Measurements from ENCODE around the gene ARID1B.
"Not testable (repeated sequence)": the region's sequence is repeated elsewhere in the genome, so short reads cannot be mapped to it uniquely, and the experiment has no call there.

Gene ARID1B

DNA sequence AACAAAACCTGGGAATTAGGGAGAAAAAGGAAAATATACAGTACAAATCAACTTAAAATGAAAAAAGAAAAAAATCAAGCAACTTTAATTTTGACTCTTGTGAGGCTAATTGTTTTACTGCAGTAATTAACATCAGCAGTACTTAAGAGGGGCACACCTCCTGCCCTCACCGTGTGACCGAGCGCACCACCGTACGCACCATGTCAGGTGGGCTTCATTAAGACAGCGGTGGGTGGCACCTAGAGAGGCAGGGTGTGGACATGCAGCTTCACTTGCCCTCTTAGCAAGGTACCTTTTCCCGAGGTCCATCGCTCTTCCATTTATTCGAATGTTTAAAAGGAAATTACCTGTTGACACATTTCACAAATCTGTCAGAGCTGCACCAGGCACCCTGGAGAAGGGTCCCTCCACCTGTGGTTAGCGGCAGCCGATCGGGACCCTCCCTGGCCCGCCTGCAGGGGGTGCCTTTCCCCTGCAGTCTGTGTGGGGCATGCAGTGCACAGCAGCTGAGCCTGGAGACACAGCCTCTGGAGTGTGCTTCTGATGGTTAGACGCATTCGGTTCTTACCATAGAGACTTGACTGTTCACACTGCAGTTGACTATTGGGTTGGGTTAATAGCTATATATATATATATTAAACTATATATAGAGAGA is 362.0 kb downstream of the ARID1B start:
- Histone ChIP-seq H3K4me3 (ENCODE audit: insufficient read depth, low read depth, low read length) (no peak overlapping the region), H3K27ac (ENCODE audit: insufficient read depth, low read depth, low read length, poor library complexity, severe bottlenecking) (no peak overlapping the region), H3K4me1 (ENCODE audit: control insufficient read depth, insufficient read depth, low read length) (peaks cover 3% of the 10 kb centered on the region), H3K36me3 (ENCODE audit: control insufficient read depth, insufficient read depth, low read length) (peaks cover 3% of the 10 kb centered on the region), H3K9me3 (ENCODE audit: control insufficient read depth, low read length) (no peaks in the 10 kb centered on the region), H3K27me3 (ENCODE audit: control insufficient read depth, insufficient read depth, low read length, poor library complexity, severe bottlenecking) (no peaks in the 10 kb centered on the region)
- WGBS, 2 experiments = 89 to 90% methylated on average over 13 of the region's 15 CpGs

DNA sequence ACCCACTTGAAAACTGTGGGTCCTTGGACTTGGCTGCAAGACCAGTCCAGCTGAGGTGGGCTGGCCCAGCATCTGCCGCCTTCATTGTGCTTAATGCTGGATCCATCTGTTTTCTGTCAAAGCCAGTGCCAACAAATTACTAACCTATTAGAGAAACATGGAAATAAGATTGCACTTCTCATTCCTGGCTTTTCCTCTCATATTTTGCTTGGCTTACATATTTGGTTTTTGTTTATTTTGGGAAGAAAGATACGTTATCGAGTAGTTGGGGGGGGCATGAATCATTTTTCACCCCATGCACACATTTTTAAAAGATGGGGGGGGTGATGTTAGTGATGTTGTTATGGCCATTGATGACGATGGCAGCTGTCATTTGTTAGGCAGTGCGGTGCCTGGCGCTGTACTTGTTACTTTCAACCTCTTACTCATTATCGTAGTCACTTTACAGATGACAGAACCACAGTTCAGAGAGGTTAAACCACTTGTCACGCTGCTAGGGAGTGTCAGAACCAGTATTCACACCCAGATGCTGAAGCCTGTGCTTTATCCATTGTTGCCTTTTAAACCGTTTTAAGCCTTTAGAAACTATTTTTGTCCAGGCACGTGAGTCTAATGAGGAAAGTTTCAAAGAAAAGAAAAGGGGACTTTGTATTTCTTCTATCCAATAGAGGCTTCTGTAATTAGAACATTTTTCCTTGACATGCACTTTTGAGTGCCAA is 366.2 kb downstream of the ARID1B start:
- WGBS, 2 experiments = 88 to 91% methylated on average over 8 to 10 of the region's 10 CpGs
- no peak overlapping the region for H3K4me3 ChIP-seq (ENCODE audit: insufficient read depth, low read depth, low read length)
- no peaks in the 10 kb centered on the region for H3K36me3 ChIP-seq (ENCODE audit: control insufficient read depth, insufficient read depth, low read length)
- H3K27ac ChIP-seq (ENCODE audit: insufficient read depth, low read depth, low read length, poor library complexity, severe bottlenecking) = peak overlapping the region; percentile 9
- peaks cover 13% of the 10 kb centered on the region for H3K4me1 ChIP-seq (ENCODE audit: control insufficient read depth, insufficient read depth, low read length)
- H3K27me3 ChIP-seq (ENCODE audit: control insufficient read depth, insufficient read depth, low read length, poor library complexity, severe bottlenecking) = no peaks in the 10 kb centered on the region
- H3K9me3 ChIP-seq (ENCODE audit: control insufficient read depth, low read length) = no peaks in the 10 kb centered on the region

DNA sequence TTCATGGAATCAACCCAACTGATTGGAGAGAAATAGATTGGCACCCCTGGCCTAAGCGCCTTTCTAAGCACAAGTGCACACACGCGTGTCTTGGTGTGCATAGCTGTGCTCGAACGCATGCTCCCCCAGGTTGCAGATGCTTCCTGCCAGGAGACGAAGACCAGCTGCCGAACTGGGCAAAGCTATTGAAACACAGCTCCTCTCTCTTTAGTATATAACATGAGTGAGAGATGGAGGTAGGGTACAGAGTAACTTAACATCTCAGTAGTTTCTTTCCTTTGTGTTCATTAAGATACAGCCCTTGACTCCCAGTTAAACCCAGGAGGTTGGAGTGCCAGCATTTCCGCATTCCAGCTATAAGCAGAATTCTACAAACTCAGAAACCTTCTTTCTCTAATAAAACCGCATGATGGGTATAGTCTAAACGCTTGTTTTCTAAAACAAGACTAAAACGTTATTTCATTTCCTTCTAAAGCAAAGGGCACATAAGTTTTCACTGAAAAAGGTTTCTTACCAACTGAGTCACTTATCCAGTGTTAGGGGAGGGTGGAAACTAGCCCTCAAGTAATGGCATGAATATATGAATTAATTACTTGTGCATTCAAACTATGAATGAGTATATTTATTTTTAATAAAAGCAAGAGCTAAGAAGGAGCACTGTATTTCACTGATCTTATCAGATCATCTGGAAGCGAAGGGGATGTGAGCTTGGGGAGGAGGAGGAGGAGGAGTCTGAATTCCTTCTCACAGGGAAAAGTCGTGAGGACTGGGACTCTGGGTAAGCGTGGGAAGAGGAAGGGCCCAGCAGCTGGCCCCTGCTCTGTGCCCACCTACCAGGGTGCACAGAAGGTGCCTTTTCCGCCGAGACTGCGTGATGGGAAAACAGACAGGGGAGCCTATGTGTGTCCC is 367.0 kb downstream of the ARID1B start:
- WGBS, 2 experiments = 86 to 87% methylated on average over 17 of the region's 17 CpGs
- Histone ChIP-seq H3K4me1 (ENCODE audit: control insufficient read depth, insufficient read depth, low read length) (peaks cover 13% of the 10 kb centered on the region), H3K27me3 (ENCODE audit: control insufficient read depth, insufficient read depth, low read length, poor library complexity, severe bottlenecking) (no peaks in the 10 kb centered on the region), H3K9me3 (ENCODE audit: control insufficient read depth, low read length) (no peaks in the 10 kb centered on the region), H3K4me3 (ENCODE audit: insufficient read depth, low read depth, low read length) (no peak overlapping the region), H3K36me3 (ENCODE audit: control insufficient read depth, insufficient read depth, low read length) (peaks cover 2% of the 10 kb centered on the region), H3K27ac (ENCODE audit: insufficient read depth, low read depth, low read length, poor library complexity, severe bottlenecking) (peak overlapping the region; percentile 29)

DNA sequence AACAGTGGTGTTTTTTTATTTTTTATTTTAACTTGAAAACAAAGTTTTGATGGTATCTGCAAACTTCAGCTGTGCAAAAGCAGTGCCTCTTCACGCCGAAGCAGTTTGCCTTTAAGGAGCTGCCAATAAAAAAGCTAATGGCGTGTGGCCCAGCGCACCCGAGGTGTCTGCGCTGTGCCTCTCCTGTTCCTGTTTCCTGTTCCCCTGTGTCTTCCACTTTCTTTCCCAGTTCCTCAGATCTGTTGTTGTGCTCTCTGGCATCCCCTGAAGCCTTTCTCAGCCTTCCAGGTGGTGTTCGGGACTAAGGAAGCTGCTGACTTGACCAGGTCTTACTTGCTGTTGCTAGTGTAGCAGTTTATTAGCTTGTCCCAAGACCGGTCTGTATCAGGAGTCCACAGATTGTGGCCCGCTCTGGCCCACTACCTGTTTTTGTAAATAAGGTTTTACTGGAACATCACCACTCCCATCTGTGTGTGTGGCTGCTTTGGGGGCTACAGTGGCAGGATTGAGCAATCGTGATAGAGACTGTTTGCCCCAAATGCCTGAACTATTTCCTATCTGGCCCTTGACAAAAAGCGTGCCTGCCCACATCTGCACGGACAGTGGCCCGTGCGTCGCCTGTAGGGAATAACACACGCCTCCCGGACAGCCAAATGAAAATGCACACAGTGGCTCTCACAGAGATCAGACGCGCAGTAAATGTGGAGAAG is 367.8 kb downstream of the ARID1B start:
- no peaks in the 10 kb centered on the region for H3K9me3 ChIP-seq (ENCODE audit: control insufficient read depth, low read length)
- H3K4me3 ChIP-seq (ENCODE audit: insufficient read depth, low read depth, low read length) = no peak overlapping the region
- no peaks in the 10 kb centered on the region for H3K27me3 ChIP-seq (ENCODE audit: control insufficient read depth, insufficient read depth, low read length, poor library complexity, severe bottlenecking)
- peaks cover 4% of the 10 kb centered on the region for H3K36me3 ChIP-seq (ENCODE audit: control insufficient read depth, insufficient read depth, low read length)
- H3K27ac ChIP-seq (ENCODE audit: insufficient read depth, low read depth, low read length, poor library complexity, severe bottlenecking) = no peak overlapping the region
- peaks cover 13% of the 10 kb centered on the region for H3K4me1 ChIP-seq (ENCODE audit: control insufficient read depth, insufficient read depth, low read length)
- WGBS, 2 experiments = 93 to 94% methylated on average over 19 of the region's 19 CpGs

DNA sequence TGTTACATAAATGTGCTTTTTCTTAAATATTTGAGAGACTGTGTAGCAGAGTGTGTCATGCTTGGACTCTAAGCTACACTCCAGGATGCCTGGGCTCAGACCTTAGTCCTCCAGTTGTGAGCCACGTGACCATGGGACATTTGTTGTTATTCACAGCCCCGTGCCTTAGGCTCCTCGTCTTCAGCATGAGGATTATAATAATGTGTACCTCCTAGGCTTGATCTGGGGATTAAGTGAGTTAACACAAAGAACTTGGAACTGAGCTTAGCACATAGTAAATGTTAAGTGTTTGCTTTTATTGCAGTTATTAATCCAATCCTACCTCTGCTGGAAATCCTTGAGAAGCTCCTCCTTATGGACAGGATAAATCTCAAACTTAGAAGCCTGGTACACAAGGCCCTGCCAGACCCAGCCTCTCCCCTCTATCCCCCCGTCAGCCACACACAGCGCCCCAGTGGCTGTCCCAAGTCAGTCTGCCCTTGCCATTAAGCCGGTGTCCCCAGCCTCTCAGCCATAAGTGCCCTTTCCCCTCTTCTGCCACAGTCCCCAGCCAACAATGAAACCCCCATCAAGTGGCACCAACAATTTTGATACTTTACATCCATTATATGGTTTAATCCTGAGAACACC is 368.6 kb downstream of the ARID1B start:
- Histone ChIP-seq H3K9me3 (ENCODE audit: control insufficient read depth, low read length) (no peaks in the 10 kb centered on the region), H3K27ac (ENCODE audit: insufficient read depth, low read depth, low read length, poor library complexity, severe bottlenecking) (no peak overlapping the region), H3K36me3 (ENCODE audit: control insufficient read depth, insufficient read depth, low read length) (peaks cover 12% of the 10 kb centered on the region), H3K27me3 (ENCODE audit: control insufficient read depth, insufficient read depth, low read length, poor library complexity, severe bottlenecking) (no peaks in the 10 kb centered on the region), H3K4me1 (ENCODE audit: control insufficient read depth, insufficient read depth, low read length) (peaks cover 13% of the 10 kb centered on the region), H3K4me3 (ENCODE audit: insufficient read depth, low read depth, low read length) (no peak overlapping the region)
- 78 to 79% methylated on average over 6 of the region's 6 CpGs for WGBS, 2 experiments

DNA sequence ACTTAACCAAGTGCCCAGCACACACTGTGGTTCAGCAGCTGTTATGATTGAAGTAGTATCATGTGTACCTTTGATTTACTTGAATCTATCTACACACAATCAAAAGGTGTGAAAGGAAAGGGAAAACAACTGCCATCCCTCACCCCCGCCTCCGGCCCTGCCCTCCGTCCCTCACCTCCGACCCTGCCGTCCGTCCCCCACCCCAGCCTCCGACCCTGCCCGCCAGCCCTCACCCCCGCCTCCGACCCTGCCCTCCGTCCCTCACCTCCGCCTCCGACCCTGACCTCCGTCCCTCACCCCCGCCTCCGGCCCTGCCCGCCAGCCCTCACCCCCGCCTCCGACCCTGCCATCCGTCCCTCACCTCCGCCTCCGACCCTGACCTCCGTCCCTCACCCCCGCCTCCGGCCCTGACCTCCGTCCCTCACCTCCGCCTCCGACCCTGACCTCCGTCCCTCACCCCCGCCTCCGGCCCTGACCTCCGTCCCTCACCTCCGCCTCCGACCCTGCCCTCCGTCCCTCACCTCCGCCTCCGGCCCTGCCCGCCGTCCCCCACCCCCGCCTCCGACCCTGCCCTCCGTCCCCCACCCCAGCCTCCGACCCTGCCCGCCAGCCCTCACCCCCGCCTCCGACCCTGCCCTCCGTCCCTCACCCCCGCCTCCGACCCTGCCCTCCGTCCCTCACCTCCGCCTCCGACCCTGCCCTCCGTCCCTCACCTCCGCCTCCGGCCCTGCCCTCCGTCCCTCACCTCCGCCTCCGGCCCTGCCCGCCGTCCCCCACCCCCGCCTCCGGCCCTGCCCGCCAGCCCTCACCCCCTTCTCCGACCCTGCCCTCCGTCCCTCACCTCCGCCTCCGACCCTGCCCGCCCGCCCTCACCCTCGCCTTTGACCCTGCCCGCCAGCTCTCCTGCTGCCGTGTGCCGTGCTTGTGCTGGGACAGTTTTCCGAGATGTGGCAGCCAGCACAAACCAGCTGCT is 370.2 kb downstream of the ARID1B start:
- H3K27ac ChIP-seq (ENCODE audit: insufficient read depth, low read depth, low read length, poor library complexity, severe bottlenecking); H3K9me3 ChIP-seq (ENCODE audit: control insufficient read depth, low read length); H3K4me3 ChIP-seq (ENCODE audit: insufficient read depth, low read depth, low read length); H3K27me3 ChIP-seq (ENCODE audit: control insufficient read depth, insufficient read depth, low read length, poor library complexity, severe bottlenecking): not testable (repeated sequence)
- Histone ChIP-seq H3K4me1 (ENCODE audit: control insufficient read depth, insufficient read depth, low read length) (peaks cover 13% of the 10 kb centered on the region), H3K36me3 (ENCODE audit: control insufficient read depth, insufficient read depth, low read length) (peaks cover 12% of the 10 kb centered on the region)
- WGBS, 2 experiments = 94 to 97% methylated on average over 54 to 67 of the region's 74 CpGs

DNA sequence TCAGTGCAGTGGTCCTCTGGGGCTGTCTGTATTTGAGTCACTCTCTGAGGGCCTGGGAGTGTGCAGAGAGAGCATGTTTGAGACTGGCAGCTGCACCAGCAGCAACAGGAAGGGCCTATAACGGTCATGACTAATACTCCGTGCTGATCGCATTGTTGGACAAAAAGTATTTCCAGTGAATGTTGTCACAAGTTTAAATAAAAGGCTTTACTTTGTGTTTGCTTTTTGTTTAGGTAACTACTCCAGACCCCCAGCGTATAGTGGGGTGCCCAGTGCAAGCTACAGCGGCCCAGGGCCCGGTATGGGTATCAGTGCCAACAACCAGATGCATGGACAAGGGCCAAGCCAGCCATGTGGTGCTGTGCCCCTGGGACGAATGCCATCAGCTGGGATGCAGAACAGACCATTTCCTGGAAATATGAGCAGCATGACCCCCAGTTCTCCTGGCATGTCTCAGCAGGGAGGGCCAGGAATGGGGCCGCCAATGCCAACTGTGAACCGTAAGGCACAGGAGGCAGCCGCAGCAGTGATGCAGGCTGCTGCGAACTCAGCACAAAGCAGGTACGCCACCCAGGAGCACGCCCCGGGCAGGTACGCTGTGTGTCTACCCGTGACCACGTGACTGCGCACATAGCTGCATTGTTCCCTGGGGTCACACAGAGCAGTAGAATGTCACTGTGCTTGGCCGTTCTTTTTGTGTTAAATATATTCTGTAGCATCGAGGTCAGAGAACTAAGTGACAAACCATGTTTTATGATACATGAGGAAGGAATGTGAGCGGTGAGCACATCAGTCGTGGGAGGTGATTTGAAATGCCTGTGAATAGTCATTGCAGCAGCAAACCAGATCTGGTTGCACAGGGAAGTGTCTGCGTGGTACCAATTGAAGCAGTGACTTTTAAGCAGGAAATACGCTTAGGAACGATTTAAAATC is 371.5 kb downstream of the ARID1B start:
- Histone ChIP-seq H3K27me3 (ENCODE audit: control insufficient read depth, insufficient read depth, low read length, poor library complexity, severe bottlenecking) (no peaks in the 10 kb centered on the region), H3K27ac (ENCODE audit: insufficient read depth, low read depth, low read length, poor library complexity, severe bottlenecking) (no peak overlapping the region), H3K36me3 (ENCODE audit: control insufficient read depth, insufficient read depth, low read length) (peaks cover 12% of the 10 kb centered on the region), H3K4me1 (ENCODE audit: control insufficient read depth, insufficient read depth, low read length) (peaks cover 13% of the 10 kb centered on the region), H3K9me3 (ENCODE audit: control insufficient read depth, low read length) (no peaks in the 10 kb centered on the region), H3K4me3 (ENCODE audit: insufficient read depth, low read depth, low read length) (no peak overlapping the region)
- WGBS, 2 experiments = 96 to 97% methylated on average over 25 of the region's 25 CpGs

DNA sequence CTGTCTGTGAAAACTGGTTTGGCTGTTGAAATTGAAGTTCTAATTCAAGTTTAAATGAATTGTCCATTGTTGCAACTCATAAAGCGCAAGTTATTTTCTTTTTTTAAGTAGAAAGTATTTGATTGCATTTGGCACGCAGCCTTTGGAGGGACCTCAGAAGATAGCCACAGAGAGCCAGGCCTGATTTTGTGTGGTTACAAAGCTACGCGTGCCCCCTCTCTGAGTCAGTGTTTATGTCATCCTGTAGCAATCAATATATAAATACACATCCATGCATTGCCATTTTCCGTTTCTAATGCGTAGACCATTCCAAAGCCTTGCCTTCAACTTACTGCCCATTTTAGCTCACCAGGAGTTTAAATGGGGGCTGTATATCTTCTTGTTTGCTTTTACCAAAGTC is 372.9 kb downstream of the ARID1B start:
- no peak overlapping the region for H3K4me3 ChIP-seq (ENCODE audit: insufficient read depth, low read depth, low read length)
- H3K27me3 ChIP-seq (ENCODE audit: control insufficient read depth, insufficient read depth, low read length, poor library complexity, severe bottlenecking) = no peaks in the 10 kb centered on the region
- no peaks in the 10 kb centered on the region for H3K9me3 ChIP-seq (ENCODE audit: control insufficient read depth, low read length)
- H3K36me3 ChIP-seq (ENCODE audit: control insufficient read depth, insufficient read depth, low read length) = peaks cover 12% of the 10 kb centered on the region
- H3K4me1 ChIP-seq (ENCODE audit: control insufficient read depth, insufficient read depth, low read length) = peaks cover 1% of the 10 kb centered on the region
- WGBS, 2 experiments = 94 to 96% methylated on average over 6 of the region's 6 CpGs
- no peak overlapping the region for H3K27ac ChIP-seq (ENCODE audit: insufficient read depth, low read depth, low read length, poor library complexity, severe bottlenecking)

Measured in ectodermal cell (in vitro differentiated cells).